Tibial artery (tissue), 4 donors: ENCODE data around the gene CLP1.
A peak's percentile ranks its signal among the peaks of the same experiment; 100 is the strongest.
"Not testable (repeated sequence)": the region's sequence is repeated elsewhere in the genome, so short reads cannot be mapped to it uniquely, and the experiment has no call there.

ENCODE experiments used
- DNase-seq, 2 donors: peaks; one replicate each; pipeline ENCODE4 v3.0.0-alpha.2; 2019
- H3K27ac ChIP-seq, 2 donors: fragments of 200-600 bp; sonication (generic) in 1 of 2; 1 replicate in 1 of 2; 2 replicates in 1 of 2; pipeline ENCODE4 v1.5.1; 2018 to 2019; ENCODE audit warnings: mild to moderate bottlenecking in 1 of 2
- H3K27me3 ChIP-seq, 2 donors: fragments of 200-600 bp; sonication (generic) in 1 of 2; one replicate each; pipeline versions ENCODE4 v1.5.1 to v1.6.0; 2016 to 2019
- H3K36me3 ChIP-seq, 3 donors: fragments of 200-600 bp; sonication (generic) in 2 of 3; one replicate each; pipeline ENCODE4 v1.5.1; 2016 to 2019; ENCODE audit warnings: mild to moderate bottlenecking in 2 of 3
- H3K4me1 ChIP-seq, 4 donors: fragments of 200-600 bp; sonication (generic) in 2 of 4; 1 replicate in 3 of 4; 2 replicates in 1 of 4; pipeline ENCODE4 v1.5.1; 2016 to 2019
- H3K4me3 ChIP-seq, 2 donors: fragments of 200-600 bp; sonication (generic) in 1 of 2; 1 replicate in 1 of 2; 2 replicates in 1 of 2; pipeline ENCODE4 v1.5.1; 2018 to 2019; ENCODE audit warnings: mild to moderate bottlenecking in 2 of 2
- H3K9me3 ChIP-seq, 3 donors: fragments of 200-600 bp; sonication (generic) in 1 of 3; one replicate each; pipeline ENCODE4 v1.5.1; 2016 to 2019
- CTCF ChIP-seq, 2 experiments: fragments of 200-600 bp in 1 of 2; fragments of 450-650 bp in 1 of 2; IDR thresholded peaks; one replicate each; pipeline ENCODE4 v1.5.1; 2017 to 2019; ENCODE audit warnings: antibody characterized with exemption in 2 of 2, mild to moderate bottlenecking in 1 of 2, moderate library complexity in 1 of 2
- intact Hi-C: fragments of 100-400 bp; cut with DNase I; formaldehyde crosslinking; loops from one replicate; pipeline ENCODE4 v1.15.0; 2023; ENCODE audit warnings: low total_unique reads

Gene CLP1

GRCh38 chr11:57649826-57650738 lies 7.5 kb upstream of the CLP1 start, which contains the start of gene YPEL4:
Gene YPEL4 (minus strand): TSS chr11:57649912. CDS start chr11:57647107, 2,805 bp downstream.
- Histone ChIP-seq H3K36me3 (no peaks in the 10 kb centered on the region), H3K27ac (no peak within 1 kb of the TSS), H3K4me3 (peak within 1 kb of the TSS; percentile 35 to 41), H3K9me3 (no peaks in the 10 kb centered on the region), H3K27me3 (peaks cover 0 to 47% of the 10 kb centered on the region in 2 donors), H3K4me1 (peaks cover 0 to 47% (median 33%) of the 10 kb centered on the region in 4 donors)
- DNase-seq, result peak; percentile 52 to 77
- intact Hi-C loops, result loop anchor here (10.0 kb wide), 2 partner anchors 155 to 195 kb away; no protein-coding TSS in a partner anchor
- no peak for TF ChIP-seq CTCF (IDR thresholded peaks at IDR 0.05)

GRCh38 chr11:57650739-57651090 lies 6.8 kb upstream of the CLP1 start:
- Histone ChIP-seq H3K4me3 (no peak overlapping the region), H3K9me3 (no peaks in the 10 kb centered on the region), H3K36me3 (no peaks in the 10 kb centered on the region), H3K4me1 (peaks cover 0 to 41% (median 29%) of the 10 kb centered on the region in 4 donors), H3K27me3 (peaks cover 0 to 46% of the 10 kb centered on the region in 2 donors), H3K27ac (no peak overlapping the region)
- intact Hi-C loops, result no loop called here
- no peak for TF ChIP-seq CTCF (IDR thresholded peaks at IDR 0.05)
- DNase-seq, result no peak

GRCh38 chr11:57651408-57651807 lies 6.2 kb upstream of the CLP1 start:
- no peak for TF ChIP-seq CTCF (IDR thresholded peaks at IDR 0.05)

GRCh38 chr11:57652230-57652629 lies 5.3 kb upstream of the CLP1 start:
- intact Hi-C loops, H3K9me3 ChIP-seq, H3K4me3 ChIP-seq, DNase-seq, H3K36me3 ChIP-seq, H3K27ac ChIP-seq: not testable (repeated sequence)
- Histone ChIP-seq H3K27me3 (peaks cover 0 to 31% of the 10 kb centered on the region in 2 donors), H3K4me1 (peaks cover 0 to 37% (median 30%) of the 10 kb centered on the region in 4 donors)

More at GRCh38 chr11:57651408-57651807, 6.2 kb upstream of the CLP1 start:
- Histone ChIP-seq H3K27me3 (peaks cover 0 to 39% of the 10 kb centered on the region in 2 donors), H3K4me1 (peaks cover 0 to 40% (median 27%) of the 10 kb centered on the region in 4 donors), H3K36me3 (no peaks in the 10 kb centered on the region), H3K4me3 (no peak overlapping the region), H3K27ac (no peak overlapping the region), H3K9me3 (no peaks in the 10 kb centered on the region)
- DNase-seq, result no peak
- intact Hi-C loops, result no loop called here

- H3K9me3 ChIP-seq, result no peaks in the 10 kb centered on the region
- no peak overlapping the region for H3K27ac ChIP-seq
- H3K36me3 ChIP-seq, result no peaks in the 10 kb centered on the region
- intact Hi-C loops, result no loop called here
- no peak for TF ChIP-seq CTCF (IDR thresholded peaks at IDR 0.05)
- H3K27me3 ChIP-seq, result peaks cover 0 to 26% of the 10 kb centered on the region in 2 donors
- H3K4me1 ChIP-seq, result peaks cover 0 to 33% (median 29%) of the 10 kb centered on the region in 4 donors
- no peak for DNase-seq
- H3K4me3 ChIP-seq, result no peak overlapping the region
Observed at GRCh38 chr11:57652662-57653061, 4.9 kb upstream of the CLP1 start.

- Histone ChIP-seq H3K4me3 (no peak overlapping the region), H3K36me3 (no peaks in the 10 kb centered on the region), H3K27ac (no peak overlapping the region), H3K27me3 (peaks cover 0 to 21% of the 10 kb centered on the region in 2 donors), H3K9me3 (no peaks in the 10 kb centered on the region), H3K4me1 (peaks cover 0 to 30% (median 27%) of the 10 kb centered on the region in 4 donors)
- DNase-seq, result no peak
- TF ChIP-seq CTCF (IDR thresholded peaks at IDR 0.05), result no peak
- intact Hi-C loops, result no loop called here
Observed at GRCh38 chr11:57653163-57653562, 4.4 kb upstream of the CLP1 start.
